ENCODE results near the gene PLCH2.
A peak's percentile ranks its signal among the peaks of the same experiment; 100 is the strongest.

DNA sequence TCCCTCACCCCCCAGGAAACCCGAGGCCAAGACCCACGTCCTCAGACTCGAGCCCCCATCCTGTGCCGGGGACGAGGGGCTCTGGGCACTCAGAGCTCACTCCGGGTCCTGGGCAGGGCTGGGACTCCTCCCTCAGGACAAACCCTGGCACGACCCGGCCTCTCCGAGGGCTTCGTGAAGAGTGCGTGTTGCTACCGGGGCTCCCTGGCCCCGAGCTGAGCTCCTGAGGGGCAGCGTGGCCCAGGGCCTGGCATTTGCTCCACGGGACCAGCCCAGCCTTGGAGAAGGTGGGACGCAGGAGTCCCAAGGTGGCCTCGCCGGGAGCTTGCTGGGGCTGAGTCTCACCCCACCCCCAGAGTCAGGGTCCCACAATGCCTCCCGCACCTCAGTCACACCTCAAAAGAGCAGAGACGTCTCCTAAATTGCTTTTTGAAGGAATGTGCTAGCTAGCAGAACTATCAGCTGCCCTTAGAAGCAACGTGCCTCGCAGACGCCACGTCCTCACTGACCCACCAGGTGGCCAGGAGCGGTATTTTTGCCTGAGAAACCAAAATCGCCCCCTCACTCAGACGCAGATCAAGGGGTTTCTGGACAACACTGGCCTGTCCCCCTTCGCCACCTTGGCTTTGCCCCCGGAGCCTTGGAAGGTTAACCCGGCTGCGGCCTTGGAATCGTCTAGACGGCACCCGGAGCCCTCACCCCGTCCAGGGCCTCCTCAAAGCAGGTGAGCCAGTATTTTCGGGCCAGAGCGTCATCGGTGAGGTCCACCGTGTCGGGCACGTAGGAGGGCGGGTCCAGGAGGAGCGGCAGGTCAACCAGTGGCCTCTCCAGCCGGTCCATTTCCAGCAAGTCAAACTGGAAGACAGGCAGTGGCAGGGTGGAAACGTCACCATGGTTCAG, 39.0 kb downstream of the PLCH2 start:
- TF ChIP-seq, protein P1, sequence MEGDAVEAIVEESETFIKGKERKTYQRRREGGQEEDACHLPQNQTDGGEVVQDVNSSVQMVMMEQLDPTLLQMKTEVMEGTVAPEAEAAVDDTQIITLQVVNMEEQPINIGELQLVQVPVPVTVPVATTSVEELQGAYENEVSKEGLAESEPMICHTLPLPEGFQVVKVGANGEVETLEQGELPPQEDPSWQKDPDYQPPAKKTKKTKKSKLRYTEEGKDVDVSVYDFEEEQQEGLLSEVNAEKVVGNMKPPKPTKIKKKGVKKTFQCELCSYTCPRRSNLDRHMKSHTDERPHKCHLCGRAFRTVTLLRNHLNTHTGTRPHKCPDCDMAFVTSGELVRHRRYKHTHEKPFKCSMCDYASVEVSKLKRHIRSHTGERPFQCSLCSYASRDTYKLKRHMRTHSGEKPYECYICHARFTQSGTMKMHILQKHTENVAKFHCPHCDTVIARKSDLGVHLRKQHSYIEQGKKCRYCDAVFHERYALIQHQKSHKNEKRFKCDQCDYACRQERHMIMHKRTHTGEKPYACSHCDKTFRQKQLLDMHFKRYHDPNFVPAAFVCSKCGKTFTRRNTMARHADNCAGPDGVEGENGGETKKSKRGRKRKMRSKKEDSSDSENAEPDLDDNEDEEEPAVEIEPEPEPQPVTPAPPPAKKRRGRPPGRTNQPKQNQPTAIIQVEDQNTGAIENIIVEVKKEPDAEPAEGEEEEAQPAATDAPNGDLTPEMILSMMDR (conservative IDR thresholded peaks at IDR 0.05; ENCODE audit: low read depth, low read length), result peak; percentile 51
- no peak for TF ChIP-seq EZH2 (IDR thresholded peaks at IDR 0.05; ENCODE audit: low read length, unreplicated experiment)

Measured in PC-3 (cell line).